ENCODE results near the gene DSG3.

DSG3 gene

DNA sequence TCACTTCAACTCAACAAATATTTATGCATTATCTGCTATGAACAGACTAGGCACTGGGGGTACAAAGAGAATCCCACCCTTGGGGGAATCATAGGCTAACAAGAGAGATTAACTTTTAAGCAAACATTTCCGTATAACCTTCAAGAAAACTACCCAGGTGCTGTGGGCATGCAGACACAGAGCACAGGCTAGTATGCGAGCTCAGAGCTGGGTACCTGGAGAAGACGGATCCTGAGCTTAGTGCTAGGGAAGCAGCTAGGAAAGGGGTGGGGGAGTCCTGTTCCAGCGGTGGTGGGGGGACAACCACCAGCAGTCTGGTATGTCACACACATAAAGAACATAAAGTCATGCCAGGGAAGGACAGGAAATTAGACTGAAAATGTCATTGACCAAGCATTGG is 17.5 kb upstream of the DSG3 start:
- DNase-seq (ENCODE audit: low read depth in 3 of 3) = no peak

- no peak for DNase-seq (ENCODE audit: low read depth in 3 of 3)
Observed at GRCh38 chr18:31430554-31430953, 17.0 kb upstream of the DSG3 start.

- no peak for DNase-seq (ENCODE audit: low read depth in 3 of 3)
Observed at GRCh38 chr18:31432316-31432715, 15.2 kb upstream of the DSG3 start.

GRCh38 chr18:31436825-31437224 is 10.7 kb upstream of the DSG3 start:
- no peak for DNase-seq (ENCODE audit: low read depth in 3 of 3)

DNA sequence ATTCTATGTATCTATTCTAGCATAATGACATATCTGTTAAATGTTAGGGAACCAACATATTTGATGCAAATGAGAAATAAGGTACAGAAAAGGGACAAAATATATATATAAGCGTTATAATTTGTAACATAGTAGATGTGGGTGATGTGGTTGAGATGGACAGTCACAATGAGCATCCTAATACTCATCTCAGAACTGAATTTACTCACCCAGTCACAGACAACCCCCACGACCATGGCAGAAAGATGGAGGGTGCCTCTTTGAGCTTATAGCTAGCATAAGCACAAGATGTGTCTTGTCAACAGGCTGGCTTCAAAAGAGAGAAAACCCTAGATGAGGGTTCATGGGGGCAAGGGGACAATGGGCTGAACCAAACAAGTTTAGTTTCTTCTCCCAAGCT is 9.1 kb upstream of the DSG3 start:
- no peak for DNase-seq (ENCODE audit: low read depth in 3 of 3)

DNA sequence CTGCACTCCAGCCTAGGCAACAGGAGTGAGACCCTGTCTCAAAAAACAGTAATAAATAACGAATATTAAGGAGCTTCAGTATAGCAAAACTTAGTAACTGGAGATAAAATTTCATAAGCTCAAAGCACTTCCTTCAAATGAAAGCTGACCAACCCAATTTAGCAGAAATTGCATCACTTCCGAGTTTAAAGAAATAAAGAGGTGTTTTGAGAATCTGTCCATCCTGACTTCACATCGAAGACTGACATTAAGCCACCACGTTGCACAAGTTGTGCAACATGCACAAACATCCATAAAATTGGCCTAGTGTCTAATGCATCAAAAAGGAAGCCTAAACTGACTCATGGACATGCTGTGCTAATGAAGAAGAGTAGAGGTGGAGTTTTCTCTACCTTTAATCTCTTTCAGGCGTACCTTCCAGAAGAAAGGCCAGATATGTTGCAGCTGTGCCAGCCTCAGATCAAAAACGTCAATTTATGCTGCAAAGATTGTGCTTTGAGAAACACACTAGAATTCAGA is 7.7 kb upstream of the DSG3 start:
- DNase-seq (ENCODE audit: low read depth in 3 of 3) = no peak

GRCh38 chr18:31440787-31441186 is 6.8 kb upstream of the DSG3 start:
- DNase-seq (ENCODE audit: low read depth in 3 of 3) = no peak

DNA sequence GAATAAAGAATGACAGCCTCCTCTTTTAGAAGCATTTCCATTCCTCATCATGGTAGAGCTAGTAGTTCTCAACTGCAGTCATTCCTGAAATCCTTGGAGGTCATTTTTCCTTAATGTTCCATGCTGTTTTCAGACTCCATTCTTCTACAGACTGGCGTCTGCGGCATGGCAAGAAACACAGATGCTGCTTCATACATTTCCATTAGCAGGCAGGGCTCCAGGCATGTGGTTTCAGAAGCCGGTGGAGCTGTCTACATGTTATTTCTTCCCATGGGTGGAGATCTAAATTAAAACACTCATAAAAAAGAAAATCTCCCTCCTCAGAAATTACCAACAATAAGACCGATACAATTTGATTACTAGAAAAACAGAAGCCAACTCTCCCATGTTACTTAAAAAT is 6.0 kb upstream of the DSG3 start:
- no peak for DNase-seq (ENCODE audit: low read depth in 3 of 3)

DNA sequence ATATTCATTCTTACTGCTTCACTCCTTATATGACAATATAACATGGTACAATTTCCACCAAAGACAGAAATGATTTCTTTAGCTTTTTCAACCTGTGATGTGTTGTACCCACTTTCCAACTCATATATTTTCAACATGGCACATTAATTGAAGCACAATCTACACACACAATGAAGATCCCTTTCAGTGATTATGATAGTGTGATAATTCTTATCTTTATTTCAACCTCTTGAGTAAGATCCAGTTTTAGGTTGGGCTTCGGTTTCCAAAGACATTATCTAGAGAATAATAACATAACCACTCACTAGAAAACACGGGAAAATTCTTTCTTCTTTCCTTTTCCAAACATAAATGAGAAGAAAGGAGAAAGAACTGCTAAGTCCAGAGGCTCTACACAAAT is 3.4 kb upstream of the DSG3 start:
- DNase-seq (ENCODE audit: low read depth in 3 of 3) = no peak

GRCh38 chr18:31445908-31446307 is 1.6 kb upstream of the DSG3 start:
- no peak for DNase-seq (ENCODE audit: low read depth in 3 of 3)

DNA sequence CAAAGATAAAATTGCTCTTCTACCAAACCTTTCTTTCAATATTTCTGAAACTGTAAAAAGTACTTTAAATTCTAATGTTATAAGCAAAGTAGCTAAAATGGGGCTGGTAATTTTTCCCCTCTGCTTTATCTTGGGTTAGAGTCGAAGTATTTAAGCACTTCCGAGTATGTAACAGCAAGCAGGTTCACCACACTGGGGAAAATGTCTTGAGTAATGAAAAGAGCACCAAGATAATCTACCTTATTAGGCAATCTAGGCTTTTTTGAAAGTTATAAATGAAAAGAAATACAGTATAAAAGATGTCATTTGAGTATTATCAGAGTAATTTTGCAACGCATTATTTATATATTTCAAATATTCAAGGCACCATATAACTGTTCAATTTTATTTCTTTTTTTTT is 687 bp upstream of the DSG3 start:
- no peak for DNase-seq (ENCODE audit: low read depth in 3 of 3)

DNA sequence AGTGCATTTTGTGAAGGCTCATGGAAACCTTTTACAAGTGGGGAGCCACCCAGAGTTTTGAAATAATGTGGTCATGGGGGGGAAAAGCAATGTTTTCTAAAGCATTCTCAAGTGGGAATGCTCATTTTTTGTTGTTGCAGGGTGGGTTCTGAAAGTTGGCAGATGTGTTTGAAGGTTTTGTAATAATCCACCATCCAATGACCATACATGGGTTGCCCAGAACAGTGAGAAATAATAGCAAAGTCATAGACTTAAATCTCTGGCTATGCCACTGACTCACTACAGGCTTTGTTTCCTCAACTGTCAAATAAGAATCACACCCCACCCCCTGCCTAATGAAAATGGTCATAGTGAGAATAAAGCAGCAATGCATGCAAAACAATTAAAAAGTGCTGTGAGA is 2.9 kb downstream of the DSG3 start:
- no peak for DNase-seq (ENCODE audit: low read depth in 3 of 3)

DNA sequence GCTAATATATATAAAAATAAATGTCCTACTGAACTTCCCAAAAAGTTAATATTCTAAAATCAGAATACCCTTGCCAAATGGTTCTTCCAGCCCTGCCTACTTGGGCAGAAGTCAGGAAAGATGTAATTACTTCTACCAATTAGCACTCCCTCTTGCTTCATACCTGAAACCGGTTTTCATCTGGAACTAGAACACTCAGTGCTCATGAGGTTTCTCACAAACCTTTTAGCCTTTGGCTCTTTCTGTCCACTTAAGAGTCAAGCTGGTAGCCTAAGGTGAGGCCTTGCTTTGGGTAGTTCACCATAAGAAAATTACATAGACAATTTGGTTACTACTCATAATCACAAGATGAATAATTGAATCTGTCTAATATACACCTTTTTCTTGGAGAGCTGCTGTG is 4.1 kb downstream of the DSG3 start:
- DNase-seq (ENCODE audit: low read depth in 3 of 3) = no peak

GRCh38 chr18:31454066-31454708 is 6.6 kb downstream of the DSG3 start:
- DNase-seq (ENCODE audit: low read depth in 3 of 3) = no peak

GRCh38 chr18:31469629-31470028 is 22.1 kb downstream of the DSG3 start:
- DNase-seq (ENCODE audit: low read depth in 3 of 3) = no peak

- no peak for DNase-seq (ENCODE audit: low read depth in 3 of 3)
Observed at GRCh38 chr18:31478688-31479087, 31.1 kb downstream of the DSG3 start.

DNA sequence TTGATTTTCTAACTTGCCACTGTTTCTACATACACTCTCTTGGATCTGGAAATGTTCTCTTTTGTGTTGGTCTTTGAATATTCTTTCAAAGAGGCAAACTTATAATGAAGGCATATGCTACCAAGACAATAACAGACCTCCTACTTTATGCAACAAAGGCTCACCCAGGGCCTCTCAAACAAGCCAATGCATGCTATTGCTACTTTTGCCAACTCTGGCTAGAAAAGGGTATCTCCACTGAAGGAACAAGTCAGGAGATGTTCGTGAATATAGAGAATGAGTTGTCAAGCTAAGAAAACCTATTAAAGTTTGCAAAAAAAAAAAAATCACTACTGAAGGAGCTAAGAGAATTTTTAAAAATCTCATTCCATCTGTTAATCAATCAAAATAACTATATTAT is 34.5 kb downstream of the DSG3 start:
- DNase-seq (ENCODE audit: low read depth in 3 of 3) = no peak

DNA sequence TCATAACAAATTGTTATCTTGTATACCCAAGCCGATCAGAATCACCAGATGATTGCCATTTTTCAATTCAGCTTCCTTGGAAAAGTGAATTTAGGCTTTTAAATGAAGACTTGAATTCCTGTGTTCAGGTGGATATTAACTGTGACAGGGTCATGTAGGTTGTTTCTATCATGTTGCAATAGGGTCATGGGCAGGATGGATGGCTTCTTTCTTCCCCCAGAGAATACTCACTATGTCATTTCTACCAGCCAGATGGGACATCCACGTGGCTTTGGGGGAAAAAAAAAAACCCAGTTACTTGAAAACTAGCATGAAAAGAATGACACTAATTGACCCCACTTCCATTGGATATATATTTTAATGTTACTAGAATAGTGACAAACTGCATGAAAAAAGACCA is 35.9 kb downstream of the DSG3 start:
- DNase-seq (ENCODE audit: low read depth in 3 of 3) = no peak

- DNase-seq (ENCODE audit: low read depth in 3 of 3) = no peak
Observed at GRCh38 chr18:31484461-31484860, 36.9 kb downstream of the DSG3 start.

GRCh38 chr18:31486165-31486564 is 38.6 kb downstream of the DSG3 start:
- DNase-seq (ENCODE audit: low read depth in 3 of 3) = no peak

- DNase-seq (ENCODE audit: low read depth in 3 of 3) = no peak
Observed at GRCh38 chr18:31487246-31488015, 39.9 kb downstream of the DSG3 start.

DNA sequence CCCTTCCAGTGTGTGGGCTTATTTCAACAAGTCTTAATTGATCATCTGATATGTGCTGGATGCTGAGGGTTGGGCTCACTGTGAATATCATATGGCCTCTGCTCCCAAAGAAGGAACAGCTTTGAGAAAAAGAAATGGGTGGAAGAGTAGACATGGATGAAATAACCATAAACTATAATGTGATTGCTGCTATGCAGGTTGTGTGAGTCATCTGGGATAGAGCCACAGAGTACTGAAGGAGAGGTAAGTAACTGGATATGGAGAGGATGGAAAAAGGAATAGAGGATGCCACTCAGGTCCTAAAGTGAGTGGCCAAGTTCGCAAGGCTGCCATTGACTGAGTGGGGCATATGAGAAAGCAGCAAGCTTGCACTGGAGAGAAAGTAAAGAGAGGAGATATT is 41.8 kb downstream of the DSG3 start:
- DNase-seq (ENCODE audit: low read depth in 3 of 3) = no peak

GRCh38 chr18:31490387-31490786 is 42.8 kb downstream of the DSG3 start:
- DNase-seq (ENCODE audit: low read depth in 3 of 3) = no peak

DNA sequence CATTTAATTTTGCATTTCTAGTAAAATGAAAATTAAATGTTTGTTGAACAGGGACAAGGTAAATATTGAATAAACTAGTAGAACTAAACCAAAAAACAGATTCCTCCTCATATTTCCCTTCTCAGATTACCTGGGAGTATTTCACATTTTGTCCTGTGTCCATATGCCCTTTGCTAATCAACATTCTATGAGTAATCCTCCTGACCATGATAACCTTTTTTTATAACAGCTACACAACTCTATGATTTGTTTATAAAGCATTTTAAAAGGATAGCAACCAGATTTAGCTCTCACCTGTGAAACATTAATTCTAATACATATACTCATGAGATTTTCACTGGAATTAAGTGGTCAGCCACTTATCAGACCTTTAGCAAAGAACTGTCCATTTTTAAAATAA is 43.3 kb downstream of the DSG3 start:
- DNase-seq (ENCODE audit: low read depth in 3 of 3) = no peak
